A549 (cell line): ENCODE data around the gene NAPEPLD. TPM values are rescaled to one million over a fixed set of nuclear protein-coding genes. Genes with fewer than 3 reads are reported as not detected.
A peak's percentile ranks its signal among the peaks of the same experiment; 100 is the strongest.

Source experiments
- ATAC-seq, 2 experiments: fragments of 200-7000 bp in 1 of 2; fragments of >200 bp in 1 of 2; cut with Nextera tagmentation in 1 of 2; cut with Tn5 transposase in 1 of 2; 3 replicates each; pipeline versions ENCODE4 v1.8.0 to v1.9.1; 2018 to 2020; ENCODE audit warnings: mild to moderate bottlenecking in 1 of 2, moderate library complexity in 1 of 2
- CTCF ChIA-PET: fragments of 300-600 bp; sonication (Branson Sonifier 250); formaldehyde crosslinking; extraction: SDS; loops from one replicate; lab custom pipeline; 2021; ENCODE audit warnings: antibody characterized with exemption, inconsistent platforms; lab: Yijun Ruan, JAX
- POLR2A ChIA-PET: fragments of 350-600 bp; formaldehyde crosslinking; extraction: SDS; loops from one replicate; lab custom pipeline; 2021; ENCODE audit warnings: antibody characterized with exemption, inconsistent platforms; lab: Yijun Ruan, JAX
- DNase-seq, 2 experiments: peaks; one replicate each; pipeline versions ENCODE4 v3.0.0 to v3.0.0-alpha.2; 2011 to 2016; ENCODE audit warnings: low read depth in 1 of 2, low spot score in 1 of 2
- FAIRE-seq: peaks from 2 replicates; lab custom pipeline; 2011; peaks lifted over from hg19 to GRCh38; lab: Jason Lieb, UNC
- H3K27ac ChIP-seq, 2 experiments: fragments of >200 bp; sonication (Bioruptor Twin); formaldehyde crosslinking; 3 replicates each; pipeline ENCODE4 v1.5.1; 2016 to 2017
- H3K4me1 ChIP-seq: fragments of >200 bp; sonication (Bioruptor Twin); formaldehyde crosslinking; 3 replicates; pipeline ENCODE4 v1.6.1; 2016
- H3K4me2 ChIP-seq: fragments of >200 bp; sonication (Bioruptor Twin); formaldehyde crosslinking; 3 replicates; pipeline ENCODE4 v1.6.1; 2016
- H3K4me3 ChIP-seq: fragments of >200 bp; sonication (Bioruptor Twin); formaldehyde crosslinking; 3 replicates; pipeline ENCODE4 v1.5.1; 2016
- H3K9me3 ChIP-seq: fragments of >200 bp; sonication (Bioruptor Twin); formaldehyde crosslinking; 3 replicates; pipeline ENCODE4 v1.6.1; 2016
- CEBPB ChIP-seq, 2 experiments: fragments of >200 bp in 1 of 2; sonication (Bioruptor Twin) in 1 of 2; formaldehyde crosslinking in 1 of 2; IDR thresholded peaks; 2 replicates each; pipeline ENCODE4 v1.6.1; 2012 to 2016
- CHD2 ChIP-seq: fragments of 150-350 bp; IDR thresholded peaks from 2 replicates; pipeline ENCODE4 v1.6.1; 2014; ENCODE audit warnings: low read length; ENCODE audit not compliant: partially characterized antibody
- CHD4 ChIP-seq: fragments of 200-600 bp; sonication (generic); IDR thresholded peaks from 2 replicates; pipeline ENCODE4 v1.6.1; 2016; ENCODE audit warnings: antibody characterized with exemption, mild to moderate bottlenecking, borderline replicate concordance
- EHF ChIP-seq: fragments of 250-450 bp; sonication (Bioruptor Pico); IDR thresholded peaks from 2 replicates; pipeline ENCODE4 v1.5.0; 2020; ENCODE audit warnings: mild to moderate bottlenecking
- EHMT2 ChIP-seq: fragments of 200-600 bp; sonication (generic); IDR thresholded peaks from 2 replicates; pipeline ENCODE4 v1.6.1; 2016; ENCODE audit warnings: antibody characterized with exemption, low read depth, mild to moderate bottlenecking, moderate library complexity
- EP300 ChIP-seq, 2 experiments: fragments of >200 bp; sonication (Bioruptor Twin); formaldehyde crosslinking; IDR thresholded peaks; 2 replicates in 1 of 2; 3 replicates in 1 of 2; pipeline ENCODE4 v1.6.1; 2016 to 2017
- ESRRA ChIP-seq: fragments of 150-350 bp; IDR thresholded peaks from 2 replicates; pipeline ENCODE4 v1.6.1; 2014; ENCODE audit warnings: mild to moderate bottlenecking, low read length, borderline replicate concordance
- FOSB ChIP-seq: fragments of 250-450 bp; sonication (Bioruptor Pico); IDR thresholded peaks from 2 replicates; pipeline ENCODE4 v1.5.0; 2020; ENCODE audit warnings: mild to moderate bottlenecking, moderate library complexity
- HEYL ChIP-seq: fragments of 250-450 bp; sonication (Bioruptor Pico); IDR thresholded peaks from 2 replicates; pipeline ENCODE4 v1.8.0; 2021; ENCODE audit warnings: mild to moderate bottlenecking, moderate library complexity
- KDM5A ChIP-seq: fragments of 200-600 bp; sonication (generic); IDR thresholded peaks from 2 replicates; pipeline ENCODE4 v1.6.1; 2016; ENCODE audit warnings: antibody characterized with exemption, mild to moderate bottlenecking
- MAFK ChIP-seq: fragments of 450-650 bp; IDR thresholded peaks from 2 replicates; pipeline ENCODE4 v1.6.1; 2014; ENCODE audit not compliant: partially characterized antibody
- MYC ChIP-seq: IDR thresholded peaks from 2 replicates; pipeline ENCODE4 v1.6.1; 2012; ENCODE audit warnings: mild to moderate bottlenecking, inconsistent platforms, low read length, improper control_type of control experiment, borderline replicate concordance
- NPAS2 ChIP-seq: fragments of 250-450 bp; sonication (Bioruptor Pico); IDR thresholded peaks from 2 replicates; pipeline ENCODE4 v1.8.0; 2022; ENCODE audit warnings: mild to moderate bottlenecking, moderate library complexity, borderline replicate concordance
- NR3C1 ChIP-seq: fragments of >200 bp; sonication (Bioruptor Twin); formaldehyde crosslinking; IDR thresholded peaks from 3 replicates; pipeline ENCODE4 v1.6.1; 2017
- PHF8 ChIP-seq: fragments of 200-600 bp; sonication (generic); IDR thresholded peaks from 2 replicates; pipeline ENCODE4 v1.6.1; 2016; ENCODE audit warnings: low read depth, mild to moderate bottlenecking, antibody characterized with exemption, moderate library complexity, borderline replicate concordance
- POLR2AphosphoS2 ChIP-seq: conservative IDR thresholded peaks from 2 replicates; pipeline ENCODE4 v1.6.1; 2012; ENCODE audit warnings: low read length, improper control_type of control experiment, inconsistent platforms
- RCOR1 ChIP-seq: fragments of 150-350 bp; IDR thresholded peaks from 2 replicates; pipeline ENCODE4 v1.6.1; 2014; ENCODE audit warnings: antibody characterized with exemption, low read length, low read depth
- RFX5 ChIP-seq: fragments of 450-650 bp; IDR thresholded peaks from 2 replicates; pipeline ENCODE4 v1.7.1; 2014; ENCODE audit warnings: antibody characterized with exemption, mild to moderate bottlenecking, moderate library complexity
- RNF2 ChIP-seq: fragments of 200-600 bp; sonication (generic); IDR thresholded peaks from 2 replicates; pipeline ENCODE4 v1.6.1; 2016; ENCODE audit warnings: low read depth, mild to moderate bottlenecking, antibody characterized with exemption, moderate library complexity, borderline replicate concordance
- SMC3 ChIP-seq: fragments of >200 bp; sonication (Bioruptor Twin); formaldehyde crosslinking; IDR thresholded peaks from 3 replicates; pipeline ENCODE4 v1.6.1; 2018; ENCODE audit warnings: inconsistent platforms
- TP53 ChIP-seq: fragments of 250-450 bp; sonication (Bioruptor Pico); IDR thresholded peaks from 2 replicates; pipeline ENCODE4 v1.5.0; 2021; ENCODE audit warnings: mild to moderate bottlenecking, moderate library complexity
- ZNF302 ChIP-seq: fragments of 250-450 bp; sonication (Bioruptor Pico); IDR thresholded peaks from 2 replicates; pipeline ENCODE4 v1.9.0; 2021; ENCODE audit warnings: inconsistent platforms, mild to moderate bottlenecking, moderate library complexity
- WGBS: methylation state at CpG from one replicate; pipeline ENCODE4 v1.1.6; 2017; ENCODE audit errors: missing lambda C conversion rate; 5-methylcytosine and 5-hydroxymethylcytosine counted together
- polyA plus RNA-seq, 4 experiments: library from polyadenylated mRNA; depleted of rRNA in 3 of 4; stranded (reverse); fragments of >200 nt; fragmentation: RNase III in 1 of 4; extraction: RNeasy Plus Mini Kit Qiagen cat#74134 plus additional on column Dnase treatment in 1 of 4; gene quantifications; 2 replicates in 3 of 4; 3 replicates in 1 of 4; pipeline ENCODE4 v1.2.3, GENCODE V29; 2011 to 2017
- TF ChIP-seq, protein P1 (sequence below): fragments of 200-600 bp; sonication (generic); IDR thresholded peaks from 2 replicates; pipeline ENCODE4 v1.6.1; 2016; ENCODE audit warnings: antibody characterized with exemption, mild to moderate bottlenecking, moderate library complexity
- TF ChIP-seq, protein P2 (sequence below): fragments of 250-450 bp; sonication (Bioruptor Pico); IDR thresholded peaks from 2 replicates; pipeline ENCODE4 v1.5.0; 2020; ENCODE audit warnings: low read depth, mild to moderate bottlenecking, moderate library complexity
- TF ChIP-seq, protein P3 (sequence below): fragments of 450-650 bp; IDR thresholded peaks from 2 replicates; pipeline ENCODE4 v1.6.1; 2014; ENCODE audit warnings: antibody characterized with exemption
- TF ChIP-seq, protein P4 (sequence below): IDR thresholded peaks from 2 replicates; pipeline ENCODE4 v1.6.1; 2012

The NAPEPLD gene
- polyA plus RNA-seq, 2 of the 4 experiments (the other 2 are of a cell fraction): 10.1 to 12.0 TPM

DNA sequence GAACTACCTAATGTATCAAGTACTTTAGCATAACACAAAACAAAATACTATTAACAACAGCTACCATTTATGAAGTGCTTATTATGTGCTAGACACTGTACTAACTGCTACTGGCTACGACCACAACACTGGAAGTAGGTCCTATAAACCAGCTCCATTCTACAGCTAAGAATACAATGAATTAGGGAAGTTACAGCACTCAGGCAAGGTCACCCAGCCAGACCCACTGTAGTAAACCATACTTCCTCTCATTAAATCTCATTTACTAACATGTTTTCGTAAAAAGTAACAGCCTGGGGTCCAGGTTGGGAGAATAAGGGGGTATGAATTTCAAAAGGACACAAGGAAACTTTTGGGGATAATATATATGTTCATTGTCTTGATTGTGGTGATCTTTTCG, 25.4 kb downstream of the NAPEPLD start:
- no peak overlapping the region for H3K4me3 ChIP-seq
- CTCF ChIA-PET: no interaction called here
- 62% methylated on average over 3 of the region's 3 CpGs for WGBS
- TF ChIP-seq RFX5 (no peak), HEYL (CRISPR knock-in tag) (no peak), ESRRA (no peak), ZNF302 (CRISPR knock-in tag) (no peak), POLR2AphosphoS2 (no peak), CHD2 (no peak), PHF8 (no peak), EHMT2 (no peak), NPAS2 (no peak), MAFK (no peak), MYC (no peak), SMC3 (no peak), CEBPB (IDR thresholded peaks at IDR 0.05) (no peak), RCOR1 (no peak)
- TF ChIP-seq, protein P1, sequence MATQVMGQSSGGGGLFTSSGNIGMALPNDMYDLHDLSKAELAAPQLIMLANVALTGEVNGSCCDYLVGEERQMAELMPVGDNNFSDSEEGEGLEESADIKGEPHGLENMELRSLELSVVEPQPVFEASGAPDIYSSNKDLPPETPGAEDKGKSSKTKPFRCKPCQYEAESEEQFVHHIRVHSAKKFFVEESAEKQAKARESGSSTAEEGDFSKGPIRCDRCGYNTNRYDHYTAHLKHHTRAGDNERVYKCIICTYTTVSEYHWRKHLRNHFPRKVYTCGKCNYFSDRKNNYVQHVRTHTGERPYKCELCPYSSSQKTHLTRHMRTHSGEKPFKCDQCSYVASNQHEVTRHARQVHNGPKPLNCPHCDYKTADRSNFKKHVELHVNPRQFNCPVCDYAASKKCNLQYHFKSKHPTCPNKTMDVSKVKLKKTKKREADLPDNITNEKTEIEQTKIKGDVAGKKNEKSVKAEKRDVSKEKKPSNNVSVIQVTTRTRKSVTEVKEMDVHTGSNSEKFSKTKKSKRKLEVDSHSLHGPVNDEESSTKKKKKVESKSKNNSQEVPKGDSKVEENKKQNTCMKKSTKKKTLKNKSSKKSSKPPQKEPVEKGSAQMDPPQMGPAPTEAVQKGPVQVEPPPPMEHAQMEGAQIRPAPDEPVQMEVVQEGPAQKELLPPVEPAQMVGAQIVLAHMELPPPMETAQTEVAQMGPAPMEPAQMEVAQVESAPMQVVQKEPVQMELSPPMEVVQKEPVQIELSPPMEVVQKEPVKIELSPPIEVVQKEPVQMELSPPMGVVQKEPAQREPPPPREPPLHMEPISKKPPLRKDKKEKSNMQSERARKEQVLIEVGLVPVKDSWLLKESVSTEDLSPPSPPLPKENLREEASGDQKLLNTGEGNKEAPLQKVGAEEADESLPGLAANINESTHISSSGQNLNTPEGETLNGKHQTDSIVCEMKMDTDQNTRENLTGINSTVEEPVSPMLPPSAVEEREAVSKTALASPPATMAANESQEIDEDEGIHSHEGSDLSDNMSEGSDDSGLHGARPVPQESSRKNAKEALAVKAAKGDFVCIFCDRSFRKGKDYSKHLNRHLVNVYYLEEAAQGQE: no peak
- TF ChIP-seq, protein P2, sequence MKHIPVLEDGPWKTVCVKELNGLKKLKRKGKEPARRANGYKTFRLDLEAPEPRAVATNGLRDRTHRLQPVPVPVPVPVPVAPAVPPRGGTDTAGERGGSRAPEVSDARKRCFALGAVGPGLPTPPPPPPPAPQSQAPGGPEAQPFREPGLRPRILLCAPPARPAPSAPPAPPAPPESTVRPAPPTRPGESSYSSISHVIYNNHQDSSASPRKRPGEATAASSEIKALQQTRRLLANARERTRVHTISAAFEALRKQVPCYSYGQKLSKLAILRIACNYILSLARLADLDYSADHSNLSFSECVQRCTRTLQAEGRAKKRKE: no peak
- TF ChIP-seq, all 56 proteins: peak for 0
- DNase-seq (no peak), ATAC-seq (no peak), FAIRE-seq (no peak)
- POLR2A ChIA-PET: no interaction called here
- Histone ChIP-seq H3K4me2 (no peak overlapping the region), H3K9me3 (no peaks in the 10 kb centered on the region), H3K27ac (peak overlapping the region in 1 of 2 experiments; percentile 42; a peak in 2 of 6 replicates), H3K4me1 (peaks cover 17% of the 10 kb centered on the region)

DNA sequence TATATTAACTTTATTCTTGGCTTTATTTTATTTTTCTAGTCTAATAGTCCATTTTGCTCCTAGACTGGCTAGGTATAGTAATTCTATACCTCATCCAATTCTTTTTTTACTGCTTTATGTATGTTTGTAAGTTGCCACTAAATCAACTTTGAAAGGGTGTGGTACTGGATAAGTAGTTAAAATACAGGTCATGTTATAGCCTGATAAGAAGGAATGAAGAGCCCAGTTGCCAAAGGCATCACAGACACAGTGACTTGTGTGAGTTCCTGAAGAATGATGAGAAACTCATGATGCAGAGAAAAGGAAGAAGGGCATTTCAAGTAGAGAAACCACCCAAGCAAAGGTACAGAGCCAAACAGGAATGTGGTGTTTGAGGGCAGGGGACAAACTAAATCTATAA, 27.3 kb downstream of the NAPEPLD start:
- TF ChIP-seq RNF2 (no peak), FOSB (CRISPR knock-in tag) (no peak), CHD4 (no peak), RCOR1 (no peak), HEYL (CRISPR knock-in tag) (no peak), EP300 (IDR thresholded peaks at IDR 0.05) (no peak), NR3C1 (no peak), KDM5A (no peak), EHF (no peak), NPAS2 (no peak), TP53 (CRISPR knock-in tag) (no peak)
- TF ChIP-seq, protein P2: no peak
- TF ChIP-seq, protein P3, sequence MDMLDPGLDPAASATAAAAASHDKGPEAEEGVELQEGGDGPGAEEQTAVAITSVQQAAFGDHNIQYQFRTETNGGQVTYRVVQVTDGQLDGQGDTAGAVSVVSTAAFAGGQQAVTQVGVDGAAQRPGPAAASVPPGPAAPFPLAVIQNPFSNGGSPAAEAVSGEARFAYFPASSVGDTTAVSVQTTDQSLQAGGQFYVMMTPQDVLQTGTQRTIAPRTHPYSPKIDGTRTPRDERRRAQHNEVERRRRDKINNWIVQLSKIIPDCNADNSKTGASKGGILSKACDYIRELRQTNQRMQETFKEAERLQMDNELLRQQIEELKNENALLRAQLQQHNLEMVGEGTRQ: no peak
- TF ChIP-seq, protein P4, sequence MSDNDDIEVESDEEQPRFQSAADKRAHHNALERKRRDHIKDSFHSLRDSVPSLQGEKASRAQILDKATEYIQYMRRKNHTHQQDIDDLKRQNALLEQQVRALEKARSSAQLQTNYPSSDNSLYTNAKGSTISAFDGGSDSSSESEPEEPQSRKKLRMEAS: no peak
- DNase-seq (no peak), FAIRE-seq (no peak), ATAC-seq (no peak)
- no peaks in the 10 kb centered on the region for H3K9me3 ChIP-seq
- ChIA-PET CTCF (no interaction called here), POLR2A (no interaction called here)
- H3K27ac ChIP-seq: no peak overlapping the region
- no peak overlapping the region for H3K4me2 ChIP-seq
- peaks cover 17% of the 10 kb centered on the region for H3K4me1 ChIP-seq
- no peak overlapping the region for H3K4me3 ChIP-seq
